ENCODE measurements around the gene LHFPL3. TPM values are rescaled to one million over a fixed set of nuclear protein-coding genes. Genes with fewer than 3 reads are reported as not detected.

Gene LHFPL3
- total and polyA plus RNA-seq, 2 experiments from 2014 or later, result not detected

DNA sequence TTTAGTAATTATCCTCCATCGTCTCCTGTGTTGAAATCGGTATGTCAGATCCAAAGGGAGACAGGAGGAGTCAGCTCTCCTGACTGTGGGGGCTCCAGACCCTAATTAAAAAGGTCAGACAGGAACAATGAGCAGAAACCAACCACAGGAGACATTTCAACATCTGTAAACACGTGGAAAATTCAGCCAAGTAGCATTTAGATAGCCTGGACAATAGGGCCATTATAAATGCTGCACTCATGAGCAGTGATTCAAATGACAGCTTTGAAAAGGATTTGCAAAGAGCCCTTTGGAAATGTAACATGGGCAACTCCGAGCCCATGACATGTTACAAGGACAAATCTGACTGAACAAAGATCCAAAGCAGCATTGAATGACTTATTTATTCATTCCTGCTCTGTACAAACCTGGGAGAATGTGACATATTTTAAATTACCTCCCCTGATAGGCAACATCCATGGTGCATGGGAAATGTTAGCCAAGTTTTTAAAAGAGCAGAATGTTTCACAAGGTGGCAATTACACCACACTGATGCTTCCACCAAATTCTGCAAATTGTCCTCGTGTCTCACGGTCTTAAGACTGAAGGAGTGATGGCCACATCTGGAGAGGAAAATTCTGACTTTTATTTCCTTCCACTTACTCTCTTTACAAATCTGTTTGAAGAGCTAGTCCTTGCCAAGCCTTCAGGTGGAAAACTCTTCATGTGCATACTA is 572.3 kb downstream of the LHFPL3 start:
- H3K27ac ChIP-seq, result peak overlapping the region; percentile 47
- peak in 1 of 2 donors; percentile 56 for DNase-seq (ENCODE audit: low read depth in 1 of 2, low spot score in 1 of 2)

DNA sequence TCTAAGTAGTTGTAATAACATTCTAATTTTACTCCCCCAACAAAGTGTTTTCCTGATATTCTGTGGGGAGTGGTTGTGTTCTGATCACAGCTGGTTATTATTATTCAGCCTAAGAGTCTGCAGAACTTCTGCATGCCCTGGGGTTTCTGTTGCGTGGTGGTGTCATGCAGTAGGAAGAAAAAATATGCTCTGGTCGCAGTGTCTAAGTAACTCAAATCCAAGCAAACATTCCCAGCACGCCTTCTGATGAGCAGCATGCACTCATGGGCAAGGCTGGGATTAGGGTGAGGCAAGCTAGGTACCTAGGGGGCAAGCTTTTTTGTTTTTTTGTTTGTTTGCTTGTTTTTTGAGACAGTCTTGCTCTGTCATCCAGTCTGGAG is 572.8 kb downstream of the LHFPL3 start:
- Histone ChIP-seq H3K4me1 (ENCODE audit: low read depth) (peaks cover 5% of the 10 kb centered on the region), H3K27me3 (no peaks in the 10 kb centered on the region), H3K27ac (no peak overlapping the region), H3K36me3 (no peaks in the 10 kb centered on the region), H3K4me3 (no peak overlapping the region), H3K9me3 (ENCODE audit: low read depth) (no peaks in the 10 kb centered on the region)
- DNase-seq (ENCODE audit: low read depth in 1 of 2, low spot score in 1 of 2), result no peak
- TF ChIP-seq, protein P1, sequence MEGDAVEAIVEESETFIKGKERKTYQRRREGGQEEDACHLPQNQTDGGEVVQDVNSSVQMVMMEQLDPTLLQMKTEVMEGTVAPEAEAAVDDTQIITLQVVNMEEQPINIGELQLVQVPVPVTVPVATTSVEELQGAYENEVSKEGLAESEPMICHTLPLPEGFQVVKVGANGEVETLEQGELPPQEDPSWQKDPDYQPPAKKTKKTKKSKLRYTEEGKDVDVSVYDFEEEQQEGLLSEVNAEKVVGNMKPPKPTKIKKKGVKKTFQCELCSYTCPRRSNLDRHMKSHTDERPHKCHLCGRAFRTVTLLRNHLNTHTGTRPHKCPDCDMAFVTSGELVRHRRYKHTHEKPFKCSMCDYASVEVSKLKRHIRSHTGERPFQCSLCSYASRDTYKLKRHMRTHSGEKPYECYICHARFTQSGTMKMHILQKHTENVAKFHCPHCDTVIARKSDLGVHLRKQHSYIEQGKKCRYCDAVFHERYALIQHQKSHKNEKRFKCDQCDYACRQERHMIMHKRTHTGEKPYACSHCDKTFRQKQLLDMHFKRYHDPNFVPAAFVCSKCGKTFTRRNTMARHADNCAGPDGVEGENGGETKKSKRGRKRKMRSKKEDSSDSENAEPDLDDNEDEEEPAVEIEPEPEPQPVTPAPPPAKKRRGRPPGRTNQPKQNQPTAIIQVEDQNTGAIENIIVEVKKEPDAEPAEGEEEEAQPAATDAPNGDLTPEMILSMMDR (IDR thresholded peaks at IDR 0.05; ENCODE audit: low read depth, low read length), result no peak

More for the DNA sequence above, 572.3 kb downstream of the LHFPL3 start:
- Histone ChIP-seq H3K9me3 (ENCODE audit: low read depth) (no peaks in the 10 kb centered on the region), H3K36me3 (no peaks in the 10 kb centered on the region), H3K27me3 (no peaks in the 10 kb centered on the region), H3K4me3 (no peak overlapping the region), H3K4me1 (ENCODE audit: low read depth) (peaks cover 5% of the 10 kb centered on the region)
- TF ChIP-seq, protein P1 (IDR thresholded peaks at IDR 0.05; ENCODE audit: low read depth, low read length), result no peak

DNA sequence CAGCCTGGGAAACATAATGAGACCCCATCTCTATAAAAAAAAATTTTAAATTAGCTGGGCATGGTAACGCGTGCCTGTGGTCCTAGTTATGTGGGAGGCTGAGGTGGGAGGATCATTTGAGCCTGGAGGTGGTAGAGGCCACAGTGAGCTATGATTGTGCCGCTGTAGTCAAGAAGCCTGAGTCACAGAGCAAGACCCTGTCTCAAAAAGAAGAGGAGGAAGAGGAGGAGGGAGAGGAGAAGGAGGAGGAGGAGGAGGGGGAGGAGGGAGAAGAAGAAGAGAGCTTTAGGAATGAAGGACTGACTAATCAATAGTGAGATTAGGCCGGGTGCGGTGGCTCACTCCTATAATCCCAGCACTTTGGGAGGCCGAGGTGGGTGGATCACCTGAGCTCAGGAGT is 573.8 kb downstream of the LHFPL3 start:
- H3K4me1 ChIP-seq (ENCODE audit: low read depth), result peaks cover 5% of the 10 kb centered on the region
- no peak overlapping the region for H3K4me3 ChIP-seq
- TF ChIP-seq, protein P1 (IDR thresholded peaks at IDR 0.05; ENCODE audit: low read depth, low read length), result no peak
- H3K27ac ChIP-seq, result no peak overlapping the region
- no peak for DNase-seq (ENCODE audit: low read depth in 1 of 2, low spot score in 1 of 2)
- no peaks in the 10 kb centered on the region for H3K36me3 ChIP-seq
- H3K9me3 ChIP-seq (ENCODE audit: low read depth), result no peaks in the 10 kb centered on the region
- no peaks in the 10 kb centered on the region for H3K27me3 ChIP-seq

DNA sequence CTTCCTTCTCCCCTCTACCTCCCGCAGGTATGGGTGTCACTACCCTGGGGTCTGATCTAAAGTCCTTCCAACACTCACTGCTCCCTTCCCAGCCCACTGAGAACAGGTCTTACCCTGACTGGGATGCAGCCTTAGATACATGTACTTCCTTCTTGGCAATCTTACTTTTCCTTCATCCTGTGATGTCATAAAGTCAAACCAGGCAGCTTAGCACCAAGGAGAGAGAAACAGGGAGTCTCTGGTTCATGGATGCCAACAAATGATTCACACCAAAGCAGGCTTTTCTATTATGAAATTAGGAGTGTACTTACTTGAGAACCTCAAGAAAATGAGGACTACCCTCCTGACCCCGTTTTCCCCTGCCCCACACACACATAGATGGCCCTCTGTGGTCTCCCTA is 574.6 kb downstream of the LHFPL3 start:
- DNase-seq (ENCODE audit: low read depth in 1 of 2, low spot score in 1 of 2), result peak in 1 of 2 donors; percentile 58
- Histone ChIP-seq H3K27ac (no peak overlapping the region), H3K27me3 (no peaks in the 10 kb centered on the region), H3K4me1 (ENCODE audit: low read depth) (peaks cover 5% of the 10 kb centered on the region), H3K36me3 (no peaks in the 10 kb centered on the region), H3K9me3 (ENCODE audit: low read depth) (no peaks in the 10 kb centered on the region), H3K4me3 (no peak overlapping the region)
- TF ChIP-seq, protein P1 (IDR thresholded peaks at IDR 0.05; ENCODE audit: low read depth, low read length), result no peak

DNA sequence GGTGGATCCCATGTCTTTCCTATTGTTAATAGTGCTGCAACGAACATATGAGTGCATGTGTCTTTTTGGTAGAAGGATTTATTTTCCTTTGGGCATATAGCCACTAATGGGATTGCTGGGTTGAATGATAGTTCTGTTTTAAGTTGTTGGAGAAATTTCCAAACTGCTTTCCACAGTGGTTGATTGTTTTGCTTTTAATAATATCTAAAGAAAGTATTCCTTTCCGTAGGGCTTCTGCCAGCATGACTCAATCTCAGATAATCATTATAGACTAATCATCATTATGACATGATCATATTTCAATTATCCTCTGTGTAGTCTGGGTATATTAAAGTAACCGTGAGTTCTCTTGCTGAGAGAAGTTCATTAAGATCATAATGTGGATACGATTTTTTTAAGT is 575.4 kb downstream of the LHFPL3 start:
- no peak overlapping the region for H3K4me3 ChIP-seq
- no peaks in the 10 kb centered on the region for H3K9me3 ChIP-seq (ENCODE audit: low read depth)
- H3K27me3 ChIP-seq, result no peaks in the 10 kb centered on the region
- H3K27ac ChIP-seq, result no peak overlapping the region
- DNase-seq (ENCODE audit: low read depth in 1 of 2, low spot score in 1 of 2), result no peak
- TF ChIP-seq, protein P1 (IDR thresholded peaks at IDR 0.05; ENCODE audit: low read depth, low read length), result no peak
- H3K36me3 ChIP-seq, result no peaks in the 10 kb centered on the region
- H3K4me1 ChIP-seq (ENCODE audit: low read depth), result peaks cover 5% of the 10 kb centered on the region
